ENCODE data around the gene NFILZ.

The NFILZ gene

GRCh38 chr19:8593931-8594330 is 36.5 kb upstream of the NFILZ start:
- TF ChIP-seq, protein P1, sequence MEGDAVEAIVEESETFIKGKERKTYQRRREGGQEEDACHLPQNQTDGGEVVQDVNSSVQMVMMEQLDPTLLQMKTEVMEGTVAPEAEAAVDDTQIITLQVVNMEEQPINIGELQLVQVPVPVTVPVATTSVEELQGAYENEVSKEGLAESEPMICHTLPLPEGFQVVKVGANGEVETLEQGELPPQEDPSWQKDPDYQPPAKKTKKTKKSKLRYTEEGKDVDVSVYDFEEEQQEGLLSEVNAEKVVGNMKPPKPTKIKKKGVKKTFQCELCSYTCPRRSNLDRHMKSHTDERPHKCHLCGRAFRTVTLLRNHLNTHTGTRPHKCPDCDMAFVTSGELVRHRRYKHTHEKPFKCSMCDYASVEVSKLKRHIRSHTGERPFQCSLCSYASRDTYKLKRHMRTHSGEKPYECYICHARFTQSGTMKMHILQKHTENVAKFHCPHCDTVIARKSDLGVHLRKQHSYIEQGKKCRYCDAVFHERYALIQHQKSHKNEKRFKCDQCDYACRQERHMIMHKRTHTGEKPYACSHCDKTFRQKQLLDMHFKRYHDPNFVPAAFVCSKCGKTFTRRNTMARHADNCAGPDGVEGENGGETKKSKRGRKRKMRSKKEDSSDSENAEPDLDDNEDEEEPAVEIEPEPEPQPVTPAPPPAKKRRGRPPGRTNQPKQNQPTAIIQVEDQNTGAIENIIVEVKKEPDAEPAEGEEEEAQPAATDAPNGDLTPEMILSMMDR (IDR thresholded peaks at IDR 0.05): no peak

DNA sequence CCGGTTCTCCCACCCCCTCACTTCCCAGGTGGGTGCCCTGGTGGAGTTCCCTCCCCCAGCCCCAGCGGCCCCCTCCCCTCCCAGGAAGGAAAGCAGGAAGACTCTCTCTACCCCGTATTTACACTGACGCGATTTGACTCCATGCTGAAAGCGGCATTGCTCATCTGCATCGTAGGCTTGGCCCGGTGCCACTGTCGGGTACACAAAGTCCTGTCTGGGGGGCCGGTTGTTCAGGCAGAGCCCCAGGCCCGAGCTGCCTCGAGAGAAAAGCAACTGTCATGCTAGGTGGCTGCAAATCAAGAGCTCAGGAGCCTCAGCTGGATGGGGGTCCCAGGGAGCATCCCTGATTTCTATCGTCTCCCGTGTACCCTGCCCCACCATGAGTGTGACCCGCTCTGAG is 34.8 kb upstream of the NFILZ start:
- TF ChIP-seq, protein P1 (IDR thresholded peaks at IDR 0.05): no peak

DNA sequence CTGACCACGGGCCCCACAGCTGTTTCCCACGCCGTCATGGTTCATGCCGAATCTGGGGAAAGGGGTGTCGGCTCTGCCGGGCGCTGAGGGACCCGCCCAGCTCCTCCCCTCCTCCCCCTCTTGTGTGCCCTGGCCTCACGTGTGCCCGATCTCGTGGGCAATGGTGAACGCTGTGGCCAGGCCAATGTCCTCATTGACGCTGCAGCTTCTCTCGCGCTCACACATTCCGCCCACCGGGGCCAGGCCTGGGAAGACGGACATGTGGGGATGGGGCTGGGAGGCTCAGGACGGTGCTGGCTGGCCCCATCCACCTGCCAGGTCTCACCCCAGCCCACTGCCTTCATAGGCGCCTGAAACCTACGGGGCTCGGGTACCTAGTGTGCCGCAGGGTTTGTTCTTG is 34.3 kb upstream of the NFILZ start:
- TF ChIP-seq, protein P1 (IDR thresholded peaks at IDR 0.05): no peak

DNA sequence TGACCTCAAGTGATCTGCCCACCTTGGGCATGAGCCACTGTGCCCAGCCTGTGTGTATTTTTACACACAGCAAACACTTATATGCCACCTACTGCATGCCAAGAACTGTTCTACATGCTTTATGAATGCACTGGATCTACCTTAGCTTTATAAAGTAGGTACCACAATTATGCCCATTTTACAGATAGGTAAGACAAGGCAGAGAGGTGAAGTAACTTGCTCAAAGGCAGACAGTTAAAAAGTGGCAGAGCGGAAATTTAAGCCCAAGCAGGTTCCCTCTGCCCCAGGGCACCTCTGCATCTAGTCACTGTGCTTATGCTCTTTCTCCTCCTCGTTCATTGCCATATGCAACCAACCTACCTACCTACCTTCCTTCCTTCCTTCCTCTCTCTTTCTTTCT is 30.4 kb upstream of the NFILZ start:
- TF ChIP-seq, protein P1 (IDR thresholded peaks at IDR 0.05): no peak

GRCh38 chr19:8600816-8601215 is 29.6 kb upstream of the NFILZ start:
- TF ChIP-seq, protein P1 (IDR thresholded peaks at IDR 0.05): no peak

DNA sequence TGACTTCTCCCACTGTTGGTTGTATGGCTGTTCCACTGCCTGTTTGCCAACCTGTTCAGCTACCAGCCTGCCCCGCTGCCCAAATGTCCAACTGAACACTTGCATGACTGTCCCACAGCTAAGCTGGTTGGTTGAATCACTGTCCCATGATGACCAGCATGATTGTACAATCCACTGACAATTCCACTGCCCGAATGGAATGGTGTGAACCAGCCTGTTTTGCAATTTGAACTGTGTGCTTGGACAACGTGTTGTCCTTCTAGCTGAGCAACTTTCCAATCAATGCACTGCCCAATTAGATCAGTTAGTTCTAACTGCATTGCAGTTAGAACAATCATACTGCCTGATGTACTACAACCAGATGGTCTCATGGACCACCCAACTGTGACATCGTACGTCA is 28.6 kb upstream of the NFILZ start:
- TF ChIP-seq, protein P1 (IDR thresholded peaks at IDR 0.05): no peak

GRCh38 chr19:8605514-8605913 is 24.9 kb upstream of the NFILZ start:
- TF ChIP-seq, protein P1 (IDR thresholded peaks at IDR 0.05): no peak

- TF ChIP-seq, protein P1 (IDR thresholded peaks at IDR 0.05): no peak
Observed at GRCh38 chr19:8607386-8607785, 23.0 kb upstream of the NFILZ start.

Measured in LNCAP (cell line).